H9 (cell line): ENCODE measurements around the gene CLPX. TPM values are rescaled to one million over a fixed set of nuclear protein-coding genes. Genes with fewer than 3 reads are reported as not detected.

Experiments
- DNase-seq: peaks from one replicate; pipeline ENCODE4 v3.0.0-alpha.2; 2017
- H2AFZ ChIP-seq: one replicate; pipeline ENCODE4 v1.6.1; 2013; ENCODE audit warnings: mild to moderate bottlenecking, low read length, control low read depth, moderate library complexity
- H2AK5ac ChIP-seq: 2 replicates; pipeline ENCODE4 v1.6.1; 2013; ENCODE audit warnings: low read length, control low read depth, mixed read lengths; ENCODE audit not compliant: insufficient read length
- H2BK120ac ChIP-seq: one replicate; pipeline ENCODE4 v1.6.1; 2013; ENCODE audit warnings: low read depth, mild to moderate bottlenecking, low read length, control low read depth, inconsistent platforms; ENCODE audit not compliant: poor library complexity, severe bottlenecking
- H2BK12ac ChIP-seq: 2 replicates; pipeline ENCODE4 v1.6.1; 2013; ENCODE audit warnings: low read length, control low read depth, mixed read lengths, low read depth; ENCODE audit not compliant: insufficient read length
- H2BK15ac ChIP-seq: 2 replicates; pipeline ENCODE4 v1.6.1; 2013; ENCODE audit warnings: low read depth, low read length, control low read depth
- H2BK20ac ChIP-seq: one replicate; pipeline ENCODE4 v1.6.1; 2013; ENCODE audit warnings: low read depth, mild to moderate bottlenecking, low read length, control low read depth, inconsistent platforms; ENCODE audit not compliant: poor library complexity, severe bottlenecking
- H2BK5ac ChIP-seq: 2 replicates; pipeline ENCODE4 v1.6.1; 2013; ENCODE audit warnings: low read length, control low read depth, mixed read lengths; ENCODE audit not compliant: insufficient read length
- H3K14ac ChIP-seq: 2 replicates; pipeline ENCODE4 v1.6.1; 2013; ENCODE audit warnings: low read length, control low read depth; ENCODE audit not compliant: insufficient read depth
- H3K18ac ChIP-seq: 2 replicates; pipeline ENCODE4 v1.6.1; 2013; ENCODE audit warnings: low read depth, mild to moderate bottlenecking, mixed read lengths, low read length, control low read depth; ENCODE audit not compliant: insufficient read length
- H3K23ac ChIP-seq: 2 replicates; pipeline ENCODE4 v1.6.1; 2013; ENCODE audit warnings: low read length, control low read depth, mixed read lengths, low read depth; ENCODE audit not compliant: insufficient read length
- H3K23me2 ChIP-seq: 2 replicates; pipeline ENCODE4 v1.6.1; 2013; ENCODE audit warnings: low read depth, mild to moderate bottlenecking, mixed read lengths, low read length, control low read depth; ENCODE audit not compliant: insufficient read length, poor library complexity, severe bottlenecking
- H3K27ac ChIP-seq: 2 replicates; pipeline ENCODE4 v1.5.1; 2013; ENCODE audit warnings: low read length, control low read depth, mixed read lengths, low read depth; ENCODE audit not compliant: insufficient read length
- H3K27me3 ChIP-seq: 2 replicates; pipeline ENCODE4 v1.6.1; 2013; ENCODE audit warnings: low read length, control low read depth, inconsistent platforms; ENCODE audit not compliant: insufficient read depth
- H3K4ac ChIP-seq: 2 replicates; pipeline ENCODE4 v1.6.1; 2013; ENCODE audit warnings: low read depth, mild to moderate bottlenecking, control low read depth, inconsistent platforms, low read length, moderate library complexity
- H3K4me1 ChIP-seq: 2 replicates; pipeline ENCODE4 v1.6.1; 2013; ENCODE audit warnings: low read length, control low read depth, inconsistent platforms; ENCODE audit not compliant: insufficient read depth
- H3K4me2 ChIP-seq: 2 replicates; pipeline ENCODE4 v1.6.1; 2013; ENCODE audit warnings: low read length, control low read depth, mixed read lengths; ENCODE audit not compliant: insufficient read length, insufficient read depth
- H3K56ac ChIP-seq: 2 replicates; pipeline ENCODE4 v1.6.1; 2013; ENCODE audit warnings: low read depth, mild to moderate bottlenecking, mixed read lengths, low read length, control low read depth; ENCODE audit not compliant: insufficient read length
- H3K79me1 ChIP-seq: 2 replicates; pipeline ENCODE4 v1.6.1; 2013; ENCODE audit warnings: low read depth, mild to moderate bottlenecking, moderate library complexity, low read length, control low read depth, inconsistent platforms; ENCODE audit not compliant: insufficient read depth, poor library complexity, severe bottlenecking
- H3K79me2 ChIP-seq: 2 replicates; pipeline ENCODE4 v1.6.1; 2013; ENCODE audit warnings: low read length, control low read depth, inconsistent platforms; ENCODE audit not compliant: insufficient read depth
- H3K9ac ChIP-seq: 2 replicates; pipeline ENCODE4 v1.6.1; 2013; ENCODE audit warnings: low read length, control low read depth, mixed read lengths; ENCODE audit not compliant: insufficient read length; ENCODE audit errors: extremely low read depth
- H3K9me3 ChIP-seq: one replicate; pipeline ENCODE4 v1.6.1; 2013; ENCODE audit warnings: low read depth, low read length, inconsistent platforms; ENCODE audit not compliant: control insufficient read depth
- H3T11ph ChIP-seq: one replicate; pipeline ENCODE4 v1.6.1; 2013; ENCODE audit warnings: mild to moderate bottlenecking, low read length, control low read depth, inconsistent platforms
- H4K20me1 ChIP-seq: one replicate; pipeline ENCODE4 v1.6.1; 2013; ENCODE audit not compliant: control insufficient read depth, insufficient read length, insufficient read depth
- H4K5ac ChIP-seq: 2 replicates; pipeline ENCODE4 v1.6.1; 2013; ENCODE audit warnings: low read depth, mild to moderate bottlenecking, mixed read lengths, low read length, control low read depth; ENCODE audit not compliant: insufficient read length
- H4K8ac ChIP-seq: replicated peaks from 2 replicates; pipeline ENCODE4 v1.6.1; 2013; ENCODE audit warnings: low read length, control low read depth, mixed read lengths, low read depth; ENCODE audit not compliant: insufficient read length
- H4K91ac ChIP-seq: 2 replicates; pipeline ENCODE4 v1.6.1; 2013; ENCODE audit warnings: low read depth, mild to moderate bottlenecking, moderate library complexity, mixed read lengths, low read length, control low read depth; ENCODE audit not compliant: insufficient read length
- H3K27ac Mint-ChIP-seq, 3 experiments: 2 replicates in 2 of 3; 3 replicates in 1 of 3; pipeline ENCODE4 v1.8.0; 2020 to 2021; ENCODE audit warnings: mixed read lengths in 3 of 3, mild to moderate bottlenecking in 1 of 3, moderate library complexity in 1 of 3
- H3K27me3 Mint-ChIP-seq: 2 replicates; pipeline ENCODE4 v1.8.0; 2021; ENCODE audit warnings: low read depth, mild to moderate bottlenecking, moderate library complexity, mixed read lengths
- H3K36me3 Mint-ChIP-seq, 3 experiments: 2 replicates in 2 of 3; 3 replicates in 1 of 3; pipeline ENCODE4 v1.8.0; 2020 to 2021; ENCODE audit warnings: low read depth in 3 of 3, mixed read lengths in 3 of 3; ENCODE audit not compliant: insufficient read depth in 1 of 3
- H3K4me1 Mint-ChIP-seq, 2 experiments: 2 replicates each; pipeline ENCODE4 v1.8.0; 2020; ENCODE audit warnings: mixed read lengths in 2 of 2
- H3K4me3 Mint-ChIP-seq, 2 experiments: 2 replicates in 1 of 2; 3 replicates in 1 of 2; pipeline ENCODE4 v1.8.0; 2020 to 2021; ENCODE audit warnings: mild to moderate bottlenecking in 2 of 2, mixed read lengths in 2 of 2, moderate library complexity in 1 of 2
- H3K9me3 Mint-ChIP-seq, 2 experiments: 2 replicates in 1 of 2; 3 replicates in 1 of 2; pipeline ENCODE4 v1.8.0; 2020; ENCODE audit warnings: mild to moderate bottlenecking in 2 of 2, mixed read lengths in 2 of 2, moderate library complexity in 1 of 2
- WGBS: extraction: QIAGEN DNeasy Blood & Tissue Kit; methylation state at CpG from one replicate; pipeline ENCODE4 v1.1.7; 2013; ENCODE audit warnings: missing lambda C conversion rate, low lambda C conversion rate, mixed read lengths; ENCODE audit not compliant: insufficient read length; ENCODE audit errors: extremely low coverage; 5-methylcytosine and 5-hydroxymethylcytosine counted together
- total RNA-seq: library from RNA; stranded (reverse); gene quantifications from 2 replicates; pipeline ENCODE4 v1.2.1, GENCODE V29; 2021
- TF ChIP-seq, protein P1 (sequence below): fragments of 200-600 bp; sonication (generic); conservative IDR thresholded peaks from 3 replicates; pipeline ENCODE4 v1.8.0; 2021; ENCODE audit warnings: antibody characterized with exemption, mild to moderate bottlenecking

The CLPX gene
- total RNA-seq, 1 experiment from 2014 or later: 55.8 TPM

DNA sequence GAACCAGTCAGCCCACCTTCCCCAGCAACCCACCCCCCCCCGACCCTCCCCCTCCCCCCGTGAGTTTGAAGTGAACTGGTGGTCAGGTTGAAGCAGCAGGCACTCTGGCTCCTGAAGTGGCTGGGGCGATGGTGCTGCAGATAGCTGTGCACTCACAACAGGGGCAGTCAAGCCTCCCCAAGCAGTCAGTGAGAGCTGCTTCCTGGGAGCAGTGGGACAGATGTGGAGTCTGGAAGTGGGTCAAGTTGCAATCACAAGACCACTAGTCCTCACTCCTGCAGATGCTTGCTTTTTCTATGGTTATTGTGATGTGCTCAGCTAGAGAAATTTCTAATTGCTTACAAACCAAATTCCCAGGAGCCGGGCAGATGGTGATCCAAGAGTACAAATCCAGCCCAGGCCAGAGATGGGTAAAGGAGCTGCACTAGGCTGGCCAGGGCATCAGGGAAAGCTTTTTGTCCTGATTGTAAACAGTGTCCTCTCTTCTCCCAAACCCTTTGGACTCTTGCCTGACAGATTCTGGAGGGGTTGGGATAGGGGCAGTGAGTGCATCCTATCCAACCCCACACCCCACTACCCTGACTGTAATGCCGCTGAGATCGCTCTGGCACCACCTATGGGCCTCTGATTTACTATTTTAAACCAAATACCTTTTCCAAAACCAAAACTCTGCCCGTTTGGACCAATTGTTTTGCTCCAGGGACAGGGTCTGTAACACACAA lies 9.8 kb upstream of the CLPX start:
- H3K9me3 ChIP-seq: no peaks in the 10 kb centered on the region
- no peaks in the 10 kb centered on the region for H3K27me3 Mint-ChIP-seq

More for the DNA sequence above, 9.8 kb upstream of the CLPX start:
- H3K18ac ChIP-seq: no peak overlapping the region
- H3K79me2 ChIP-seq: no peaks in the 10 kb centered on the region
- no peak overlapping the region for H3K23ac ChIP-seq
- no peaks in the 10 kb centered on the region for H3K4me1 ChIP-seq
- H2BK15ac ChIP-seq: no peak overlapping the region
- Mint-ChIP-seq H3K4me1 (peaks cover 7 to 8% of the 10 kb centered on the region in 2 experiments), H3K36me3 (no peaks in the 10 kb centered on the region), H3K27ac (no peak overlapping the region), H3K4me3 (peak overlapping the region in 1 of 2 experiments; percentile 6; a peak in 1 of 5 replicates), H3K9me3 (peaks cover 0 to 2% of the 10 kb centered on the region in 2 experiments; a peak in 1 of 5 replicates)
- H3K23me2 ChIP-seq: no peaks in the 10 kb centered on the region
- no peak overlapping the region for H2BK120ac ChIP-seq
- H3K4me2 ChIP-seq: no peak overlapping the region
- H3T11ph ChIP-seq: no peak overlapping the region
- H3K4ac ChIP-seq: no peak overlapping the region
- H4K5ac ChIP-seq: no peak overlapping the region
- WGBS: no CpG with 5 or more reads among the region's 7 CpGs
- H2BK12ac ChIP-seq: no peak overlapping the region
- H3K56ac ChIP-seq: no peak overlapping the region
- H2BK5ac ChIP-seq: no peak overlapping the region
- no peak overlapping the region for H4K91ac ChIP-seq
- no peak overlapping the region for H2AK5ac ChIP-seq
- H4K20me1 ChIP-seq: no peaks in the 10 kb centered on the region
- no peak overlapping the region for H3K27ac ChIP-seq
- DNase-seq: no peak
- TF ChIP-seq, protein P1, sequence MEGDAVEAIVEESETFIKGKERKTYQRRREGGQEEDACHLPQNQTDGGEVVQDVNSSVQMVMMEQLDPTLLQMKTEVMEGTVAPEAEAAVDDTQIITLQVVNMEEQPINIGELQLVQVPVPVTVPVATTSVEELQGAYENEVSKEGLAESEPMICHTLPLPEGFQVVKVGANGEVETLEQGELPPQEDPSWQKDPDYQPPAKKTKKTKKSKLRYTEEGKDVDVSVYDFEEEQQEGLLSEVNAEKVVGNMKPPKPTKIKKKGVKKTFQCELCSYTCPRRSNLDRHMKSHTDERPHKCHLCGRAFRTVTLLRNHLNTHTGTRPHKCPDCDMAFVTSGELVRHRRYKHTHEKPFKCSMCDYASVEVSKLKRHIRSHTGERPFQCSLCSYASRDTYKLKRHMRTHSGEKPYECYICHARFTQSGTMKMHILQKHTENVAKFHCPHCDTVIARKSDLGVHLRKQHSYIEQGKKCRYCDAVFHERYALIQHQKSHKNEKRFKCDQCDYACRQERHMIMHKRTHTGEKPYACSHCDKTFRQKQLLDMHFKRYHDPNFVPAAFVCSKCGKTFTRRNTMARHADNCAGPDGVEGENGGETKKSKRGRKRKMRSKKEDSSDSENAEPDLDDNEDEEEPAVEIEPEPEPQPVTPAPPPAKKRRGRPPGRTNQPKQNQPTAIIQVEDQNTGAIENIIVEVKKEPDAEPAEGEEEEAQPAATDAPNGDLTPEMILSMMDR: peak; percentile 31; the same call in 2 of the 3 replicates
- no peak overlapping the region for H3K9ac ChIP-seq
- H4K8ac ChIP-seq: no peak overlapping the region
- no peak overlapping the region for H3K14ac ChIP-seq
- H3K79me1 ChIP-seq: no peaks in the 10 kb centered on the region
- H2AFZ ChIP-seq: no peak overlapping the region
- H3K27me3 ChIP-seq: no peaks in the 10 kb centered on the region
- H2BK20ac ChIP-seq: no peak overlapping the region
